Activated CD8-positive, alpha-beta memory T cell treated with anti-CD3 and anti-CD28 coated beads, Interleukin-2, amount 50 U/mL, for 48 hours (primary cell): ENCODE results near the gene ZKSCAN8.
"Not testable (repeated sequence)": the region's sequence is repeated elsewhere in the genome, so short reads cannot be mapped to it uniquely, and the experiment has no call there.

Source experiments
- DNase-seq: peaks from one replicate; pipeline ENCODE4 v3.0.0-alpha.2; 2020

The ZKSCAN8 gene

GRCh38 chr6:28141500-28142329 is at the start of gene ZKSCAN8:
ZKSCAN8 (plus strand) TSS chr6:28141883; CDS start chr6:28148408, 6,525 bp downstream.
- DNase-seq, result peak; percentile 86

- not testable (repeated sequence) for DNase-seq
Measured at GRCh38 chr6:28102222-28102621, 39.5 kb upstream of the ZKSCAN8 start.

- DNase-seq, result not testable (repeated sequence)
Measured at GRCh38 chr6:28102699-28103098, 39.0 kb upstream of the ZKSCAN8 start.

GRCh38 chr6:28104392-28105244 is 37.1 kb upstream of the ZKSCAN8 start:
- peak; percentile 89 for DNase-seq

- no peak for DNase-seq
Measured at GRCh38 chr6:28105245-28105639, 36.4 kb upstream of the ZKSCAN8 start.

- no peak for DNase-seq
Measured at GRCh38 chr6:28107506-28107905, 34.2 kb upstream of the ZKSCAN8 start.

- no peak for DNase-seq
Measured at GRCh38 chr6:28111964-28112363, 29.7 kb upstream of the ZKSCAN8 start.

GRCh38 chr6:28115799-28116198 is 25.9 kb upstream of the ZKSCAN8 start:
- DNase-seq, result no peak

- DNase-seq, result no peak
Measured at GRCh38 chr6:28117386-28118050, 24.2 kb upstream of the ZKSCAN8 start.

- no peak for DNase-seq
Measured at GRCh38 chr6:28118217-28118616, 23.5 kb upstream of the ZKSCAN8 start.

- no peak for DNase-seq
Measured at GRCh38 chr6:28121876-28122275, 19.8 kb upstream of the ZKSCAN8 start.

- DNase-seq, result not testable (repeated sequence)
Measured at GRCh38 chr6:28122283-28122682, 19.4 kb upstream of the ZKSCAN8 start.

GRCh38 chr6:28124350-28124970 is 17.2 kb upstream of the ZKSCAN8 start, which contains the start of gene ZSCAN16:
ZSCAN16 (plus strand) TSS chr6:28124609; CDS start chr6:28125444, 835 bp downstream.
- DNase-seq, result peak; percentile 86

GRCh38 chr6:28124971-28125353 is 16.7 kb upstream of the ZKSCAN8 start:
- DNase-seq, result no peak

GRCh38 chr6:28125401-28125800 is 16.3 kb upstream of the ZKSCAN8 start:
- DNase-seq, result no peak

GRCh38 chr6:28134015-28134414 is 7.7 kb upstream of the ZKSCAN8 start:
- no peak for DNase-seq

GRCh38 chr6:28134716-28135115 is 7.0 kb upstream of the ZKSCAN8 start:
- no peak for DNase-seq

GRCh38 chr6:28135393-28135792 is 6.3 kb upstream of the ZKSCAN8 start:
- DNase-seq, result no peak

- DNase-seq, result peak; percentile 86
Measured at GRCh38 chr6:28136585-28137504, 4.8 kb upstream of the ZKSCAN8 start.

GRCh38 chr6:28137505-28137981 is 4.1 kb upstream of the ZKSCAN8 start:
- DNase-seq, result no peak

- no peak for DNase-seq
Measured at GRCh38 chr6:28139860-28140543, 1.7 kb upstream of the ZKSCAN8 start.
